ENCODE measurements around the gene PDE4C.

DNA sequence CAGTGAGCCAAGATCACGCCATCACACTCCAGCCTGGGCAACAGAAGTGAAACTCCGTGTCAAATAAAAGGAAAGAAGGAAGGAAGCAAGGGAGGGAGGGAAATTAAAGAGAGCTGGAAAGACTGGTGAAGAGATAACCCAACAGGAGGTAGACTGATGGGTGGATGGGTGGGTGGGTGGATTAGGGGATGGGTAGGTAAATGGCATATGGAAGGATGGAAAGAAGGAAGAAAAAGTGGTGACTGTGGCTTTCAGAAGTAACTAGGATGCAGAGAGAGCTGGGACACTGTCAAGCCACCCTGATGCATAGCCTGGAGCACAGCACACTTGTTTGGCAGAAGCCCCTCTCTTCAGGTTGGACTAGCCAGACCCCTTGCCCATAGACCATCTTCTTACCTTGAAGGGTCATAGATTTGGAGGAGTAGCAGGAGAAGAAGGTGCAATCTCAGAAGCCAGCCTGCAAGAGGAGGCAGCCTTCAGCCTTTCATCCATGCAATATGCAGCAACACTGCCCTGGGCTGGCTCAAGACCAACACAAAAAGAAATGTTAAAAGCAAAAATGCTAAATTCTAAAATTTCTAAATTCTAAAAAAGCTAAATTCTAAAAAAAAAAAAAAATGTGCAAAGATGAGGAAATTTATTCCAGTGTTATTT is 43.0 kb upstream of the PDE4C start:
- TF ChIP-seq, protein P1, sequence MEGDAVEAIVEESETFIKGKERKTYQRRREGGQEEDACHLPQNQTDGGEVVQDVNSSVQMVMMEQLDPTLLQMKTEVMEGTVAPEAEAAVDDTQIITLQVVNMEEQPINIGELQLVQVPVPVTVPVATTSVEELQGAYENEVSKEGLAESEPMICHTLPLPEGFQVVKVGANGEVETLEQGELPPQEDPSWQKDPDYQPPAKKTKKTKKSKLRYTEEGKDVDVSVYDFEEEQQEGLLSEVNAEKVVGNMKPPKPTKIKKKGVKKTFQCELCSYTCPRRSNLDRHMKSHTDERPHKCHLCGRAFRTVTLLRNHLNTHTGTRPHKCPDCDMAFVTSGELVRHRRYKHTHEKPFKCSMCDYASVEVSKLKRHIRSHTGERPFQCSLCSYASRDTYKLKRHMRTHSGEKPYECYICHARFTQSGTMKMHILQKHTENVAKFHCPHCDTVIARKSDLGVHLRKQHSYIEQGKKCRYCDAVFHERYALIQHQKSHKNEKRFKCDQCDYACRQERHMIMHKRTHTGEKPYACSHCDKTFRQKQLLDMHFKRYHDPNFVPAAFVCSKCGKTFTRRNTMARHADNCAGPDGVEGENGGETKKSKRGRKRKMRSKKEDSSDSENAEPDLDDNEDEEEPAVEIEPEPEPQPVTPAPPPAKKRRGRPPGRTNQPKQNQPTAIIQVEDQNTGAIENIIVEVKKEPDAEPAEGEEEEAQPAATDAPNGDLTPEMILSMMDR (IDR thresholded peaks at IDR 0.05): no peak
- TF ChIP-seq POLR2A (IDR thresholded peaks at IDR 0.05): no peak

Measured in thyroid gland (tissue), 4 donors.